ENCODE measurements around the gene EIF2B4.
"Not testable (repeated sequence)": the region's sequence is repeated elsewhere in the genome, so short reads cannot be mapped to it uniquely, and the experiment has no call there.

EIF2B4 gene

GRCh38 chr2:27336173-27336572, 34.0 kb downstream of the EIF2B4 start:
- DNase-seq (ENCODE audit: low spot score) = no peak

GRCh38 chr2:27335311-27335710, 34.8 kb downstream of the EIF2B4 start:
- DNase-seq (ENCODE audit: low spot score) = no peak

GRCh38 chr2:27324720-27325119, 45.4 kb downstream of the EIF2B4 start:
- no peak for DNase-seq (ENCODE audit: low spot score)

- no peak for DNase-seq (ENCODE audit: low spot score)
These were observed 46.4 kb downstream of the EIF2B4 start for GRCh38 chr2:27323596-27324285.

DNA sequence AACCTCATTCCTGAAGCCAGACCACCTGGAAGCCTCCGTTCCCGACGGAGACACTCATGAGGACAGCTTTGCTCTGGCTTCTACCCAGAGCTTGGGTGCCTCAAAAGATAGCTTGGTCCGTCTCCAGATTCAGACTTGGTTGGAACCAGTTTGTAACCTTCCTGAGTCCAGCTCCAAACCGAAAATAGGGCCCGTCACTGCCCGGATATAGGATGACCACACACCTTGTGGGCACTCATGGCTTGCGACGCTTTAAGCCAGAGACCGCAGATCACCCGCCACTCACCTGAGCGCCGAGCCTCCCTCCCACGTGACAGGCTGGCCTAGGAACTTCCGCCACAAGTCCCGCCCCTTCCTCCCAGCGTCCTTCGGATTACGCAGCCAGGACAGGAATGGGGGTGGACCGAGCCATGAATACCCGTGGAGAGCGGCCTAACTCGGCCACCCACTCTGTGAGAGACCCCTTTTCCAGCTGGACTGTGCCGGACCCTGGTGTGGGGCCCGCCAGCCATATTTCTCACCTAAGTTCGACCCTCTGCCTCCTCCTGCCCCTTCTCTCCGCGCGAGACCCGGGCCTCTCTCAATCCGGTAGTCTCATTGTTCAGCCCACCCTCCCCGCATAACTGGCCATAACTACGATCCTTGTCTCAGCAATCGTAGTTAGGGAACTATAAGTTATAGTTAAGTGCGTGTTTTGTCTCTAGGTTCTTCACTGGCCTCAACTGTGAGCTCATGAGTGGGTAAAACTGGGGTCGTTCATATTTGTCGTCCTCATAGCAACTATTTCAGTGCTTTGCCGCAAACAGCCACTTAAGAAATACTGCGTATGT, 47.2 kb downstream of the EIF2B4 start, which contains the start of gene MPV17:
Gene MPV17 (minus strand): TSS at position 332 of the 830 bp plus-strand sequence. CDS start 580 bp downstream, outside the sequence.
- DNase-seq (ENCODE audit: low spot score) = peak; percentile 97

DNA sequence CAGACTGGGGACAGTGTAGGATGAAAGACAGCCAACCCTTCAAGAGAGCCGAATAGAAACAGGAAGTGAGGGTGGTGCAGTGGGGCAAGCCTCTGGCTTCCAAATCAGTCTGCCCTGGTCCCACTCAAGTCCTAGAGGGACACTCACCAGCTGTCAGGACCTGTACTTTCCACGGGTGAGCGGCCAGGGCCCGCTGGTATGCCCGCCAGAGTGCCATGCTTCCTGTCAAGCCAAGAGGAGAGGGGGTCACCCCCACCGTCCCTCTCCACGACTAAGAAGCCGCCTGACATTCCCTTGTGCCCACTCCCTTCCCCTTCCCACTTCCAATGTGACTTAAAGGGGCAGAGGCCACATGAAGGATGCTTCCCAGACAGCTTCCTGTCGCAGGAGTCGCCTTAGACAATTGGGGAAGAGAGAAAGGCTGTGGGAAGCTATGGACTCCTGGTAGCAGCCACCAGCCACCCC, 47.8 kb downstream of the EIF2B4 start:
- DNase-seq (ENCODE audit: low spot score) = peak; percentile 26

GRCh38 chr2:27320958-27321543, 49.1 kb downstream of the EIF2B4 start:
- peak; percentile 95 for DNase-seq (ENCODE audit: low spot score)

DNA sequence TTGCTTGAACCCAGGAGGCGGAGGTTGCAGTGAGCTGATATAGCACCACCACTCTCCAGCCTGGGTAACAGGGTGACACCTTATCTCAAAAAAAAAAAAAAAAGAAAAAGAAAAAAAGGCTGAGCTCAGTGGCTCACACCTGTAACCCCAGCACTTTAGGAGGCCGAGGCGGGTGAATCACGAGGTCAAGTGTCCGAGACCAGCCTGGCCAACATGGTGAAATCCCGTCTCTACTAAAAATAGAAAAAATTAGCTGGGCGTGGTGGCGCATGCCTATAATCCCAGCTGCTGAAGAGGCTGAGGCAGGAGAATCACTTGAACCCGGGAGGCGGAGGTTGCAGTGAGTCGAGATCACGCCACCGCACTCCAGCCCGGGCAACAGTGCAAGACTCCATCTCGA, 50.3 kb downstream of the EIF2B4 start:
- DNase-seq (ENCODE audit: low spot score) = not testable (repeated sequence)

DNA sequence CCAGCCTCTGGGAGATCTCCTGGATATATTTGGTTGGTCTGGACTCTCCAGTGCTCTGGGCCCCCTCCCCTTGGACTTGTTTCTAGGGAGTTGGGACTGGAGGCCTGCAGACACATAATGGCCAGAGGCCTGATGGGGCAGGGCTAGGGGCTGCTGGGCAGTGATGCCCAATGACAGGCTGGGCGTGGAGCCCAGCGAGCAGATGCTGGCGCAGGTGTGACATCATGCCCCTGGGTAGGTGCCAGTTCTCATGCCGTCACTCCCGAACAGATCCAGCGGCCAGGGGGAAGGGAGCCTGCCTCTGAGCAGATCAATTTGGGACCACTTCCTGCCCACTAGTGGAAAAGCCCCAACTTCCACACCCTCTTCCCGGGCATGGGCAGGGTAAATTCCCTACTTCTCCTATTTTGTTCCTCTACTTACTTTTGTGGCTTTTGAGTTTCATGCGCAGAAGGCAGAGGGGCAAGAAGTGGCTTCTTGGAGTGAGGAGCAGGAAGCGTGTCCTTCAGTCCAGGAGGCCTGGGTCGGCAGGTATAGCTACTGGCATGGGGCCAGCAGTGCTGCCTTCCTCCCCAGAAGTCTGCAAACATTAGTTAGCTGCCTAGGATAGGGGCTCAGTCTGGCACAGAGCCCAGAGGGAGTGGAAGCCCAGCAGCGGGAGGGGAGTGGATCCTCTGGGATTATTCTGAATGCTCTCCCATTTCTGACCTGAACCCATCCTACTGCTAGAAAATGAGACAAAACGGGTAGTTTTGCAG, 53.3 kb downstream of the EIF2B4 start:
- no peak for DNase-seq (ENCODE audit: low spot score)

DNA sequence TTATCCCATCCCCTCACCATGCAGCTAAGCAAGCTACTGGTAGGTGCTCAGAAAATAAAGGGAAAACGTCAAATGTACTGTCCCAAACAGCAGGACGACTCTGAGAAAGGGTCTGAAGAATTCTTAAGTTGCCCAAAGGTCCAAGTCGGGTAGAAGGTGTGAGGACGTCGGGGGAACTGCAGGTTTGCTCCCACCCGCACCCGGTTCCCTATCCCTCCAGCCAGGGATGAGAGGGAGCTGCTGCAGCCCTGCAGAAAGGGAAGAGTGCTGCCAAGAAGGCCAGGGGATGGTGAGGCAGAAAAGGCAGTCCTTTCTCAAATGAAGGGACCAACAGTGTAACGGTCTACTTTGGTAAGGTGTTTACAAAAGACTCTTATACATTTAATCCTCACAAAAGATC, 55.0 kb downstream of the EIF2B4 start:
- DNase-seq (ENCODE audit: low spot score) = no peak

DNA sequence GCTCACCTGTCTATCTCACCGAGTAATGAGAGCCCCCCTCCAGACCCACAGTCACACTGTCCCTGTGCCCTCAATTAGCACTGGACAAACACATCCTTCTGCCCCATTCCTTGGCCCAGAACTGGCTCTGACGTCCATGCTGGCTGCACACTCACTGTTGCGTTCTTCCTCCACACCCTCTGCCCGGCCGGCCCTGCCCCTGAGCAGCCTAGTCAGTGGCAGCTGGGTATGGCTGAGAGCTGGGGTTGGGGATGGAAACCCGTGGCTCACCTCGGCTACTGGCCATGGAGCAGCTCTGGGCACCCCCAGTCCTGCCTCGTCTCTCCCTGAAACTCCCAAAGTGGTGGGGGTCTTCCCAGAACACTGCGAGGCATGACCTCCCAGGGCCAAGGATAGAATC, 55.4 kb downstream of the EIF2B4 start:
- no peak for DNase-seq (ENCODE audit: low spot score)
